Breast epithelium (tissue), 4 donors: ENCODE results near the gene CENPE. TPM values are rescaled to one million over a fixed set of nuclear protein-coding genes. Genes with fewer than 3 reads are reported as not detected.

ENCODE experiments used
- DNase-seq, 2 donors: peaks; one replicate each; pipeline ENCODE4 v3.0.0-alpha.2; 2019; ENCODE audit warnings: low spot score in 2 of 2
- H3K27ac ChIP-seq, 2 donors: fragments of 200-600 bp; sonication (generic) in 1 of 2; one replicate each; pipeline ENCODE4 v1.5.1; 2016 to 2019; ENCODE audit warnings: mild to moderate bottlenecking in 1 of 2
- H3K27me3 ChIP-seq, 2 donors: fragments of 200-600 bp; sonication (generic) in 1 of 2; one replicate each; pipeline versions ENCODE4 v1.5.1 to v1.6.0; 2017 to 2019; ENCODE audit warnings: control low read depth in 1 of 2, mild to moderate bottlenecking in 1 of 2
- H3K36me3 ChIP-seq: fragments of 200-600 bp; one replicate; pipeline ENCODE4 v1.5.1; 2019
- H3K4me1 ChIP-seq, 2 donors: fragments of 200-600 bp; sonication (generic); one replicate each; pipeline ENCODE4 v1.5.1; 2016 to 2019; ENCODE audit warnings: control low read depth in 1 of 2
- H3K4me3 ChIP-seq, 3 donors: fragments of 200-600 bp; sonication (generic); 1 replicate in 2 of 3; 2 replicates in 1 of 3; pipeline ENCODE4 v1.5.1; 2016 to 2019; ENCODE audit warnings: mild to moderate bottlenecking in 3 of 3, moderate library complexity in 2 of 3
- H3K9me3 ChIP-seq, 2 donors: fragments of 200-600 bp; sonication (generic) in 1 of 2; one replicate each; pipeline ENCODE4 v1.5.1; 2016 to 2019; ENCODE audit warnings: control low read depth in 1 of 2
- CTCF ChIP-seq, 3 donors: fragments of 450-650 bp; IDR thresholded peaks; one replicate each; pipeline ENCODE4 v1.5.1; 2016 to 2017; ENCODE audit warnings: antibody characterized with exemption in 3 of 3, mild to moderate bottlenecking in 3 of 3, moderate library complexity in 3 of 3
- POLR2A ChIP-seq: fragments of 450-650 bp; IDR thresholded peaks from one replicate; pipeline ENCODE4 v1.6.1; 2016; ENCODE audit warnings: antibody characterized with exemption, mild to moderate bottlenecking, moderate library complexity
- POLR2AphosphoS5 ChIP-seq, 3 donors: sonication (generic); formaldehyde crosslinking; IDR thresholded peaks; one replicate each; pipeline ENCODE4 v1.6.1; 2017; ENCODE audit warnings: antibody characterized with exemption in 3 of 3
- intact Hi-C: fragments of 100-400 bp; cut with DNase I; formaldehyde crosslinking; loops from one replicate; pipeline ENCODE4 v1.15.1; 2023; ENCODE audit warnings: low total_unique reads
- total RNA-seq, 3 donors: library from RNA; depleted of rRNA; stranded (reverse); fragments of >200 nt; gene quantifications; one replicate each; pipeline ENCODE4 v1.1.0, GENCODE V29; 2016

The CENPE gene
- total RNA-seq, 3 donors from 2014 or later: 0.33 to 2.6 (median 1.3) TPM

- Histone ChIP-seq H3K9me3 (no peaks in the 10 kb centered on the region), H3K27me3 (no peaks in the 10 kb centered on the region), H3K27ac (no peak overlapping the region), H3K36me3 (no peaks in the 10 kb centered on the region), H3K4me1 (no peaks in the 10 kb centered on the region), H3K4me3 (no peak overlapping the region)
- intact Hi-C loops: no loop called here
- no peak for DNase-seq
- TF ChIP-seq POLR2AphosphoS5 (IDR thresholded peaks at IDR 0.05) (no peak), CTCF (IDR thresholded peaks at IDR 0.05) (no peak), POLR2A (no peak)
These were observed 89.6 kb downstream of the CENPE start for GRCh38 chr4:103108542-103108941.

DNA sequence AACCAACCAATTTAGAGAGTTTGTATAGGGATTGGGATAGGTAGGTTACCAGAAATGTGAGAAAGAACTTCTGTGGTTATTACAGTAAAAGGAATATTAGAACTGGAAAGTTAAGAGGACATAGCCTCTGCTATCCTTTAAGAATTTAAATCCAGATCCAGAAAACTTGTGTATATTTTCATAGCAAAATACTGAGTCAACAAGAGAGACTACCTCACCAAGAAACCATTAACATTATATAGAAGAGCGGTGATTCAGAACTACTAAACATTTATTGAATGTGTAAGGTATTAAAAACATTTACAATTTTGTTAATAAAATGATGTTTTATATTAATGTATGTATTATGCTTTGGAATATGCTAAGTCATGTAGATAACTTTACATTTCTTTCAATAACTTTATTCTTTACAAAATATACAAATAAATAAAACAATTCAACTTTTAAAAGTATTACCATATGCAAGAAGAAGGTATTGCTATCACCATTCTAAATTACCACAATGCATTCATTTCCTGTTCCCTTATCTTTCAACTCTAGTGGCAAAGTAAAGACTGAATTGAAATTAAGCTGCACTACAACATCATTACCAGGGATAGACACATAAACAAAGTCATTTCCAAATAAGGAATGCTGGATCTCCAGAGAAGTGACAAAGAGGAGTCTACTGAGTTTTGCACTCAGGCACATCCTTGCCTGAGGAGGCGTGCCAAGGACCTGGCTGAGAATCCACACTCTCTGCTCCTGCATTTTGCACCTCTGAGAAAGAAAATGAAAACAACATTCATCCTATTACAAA is 92.4 kb downstream of the CENPE start:
- Histone ChIP-seq H3K36me3 (no peaks in the 10 kb centered on the region), H3K9me3 (no peaks in the 10 kb centered on the region), H3K27me3 (no peaks in the 10 kb centered on the region), H3K4me1 (no peaks in the 10 kb centered on the region), H3K27ac (no peak overlapping the region), H3K4me3 (no peak overlapping the region)
- intact Hi-C loops: no loop called here
- TF ChIP-seq POLR2AphosphoS5 (IDR thresholded peaks at IDR 0.05): no peak
- TF ChIP-seq CTCF (IDR thresholded peaks at IDR 0.05): no peak
- TF ChIP-seq POLR2A: no peak
- no peak for DNase-seq

DNA sequence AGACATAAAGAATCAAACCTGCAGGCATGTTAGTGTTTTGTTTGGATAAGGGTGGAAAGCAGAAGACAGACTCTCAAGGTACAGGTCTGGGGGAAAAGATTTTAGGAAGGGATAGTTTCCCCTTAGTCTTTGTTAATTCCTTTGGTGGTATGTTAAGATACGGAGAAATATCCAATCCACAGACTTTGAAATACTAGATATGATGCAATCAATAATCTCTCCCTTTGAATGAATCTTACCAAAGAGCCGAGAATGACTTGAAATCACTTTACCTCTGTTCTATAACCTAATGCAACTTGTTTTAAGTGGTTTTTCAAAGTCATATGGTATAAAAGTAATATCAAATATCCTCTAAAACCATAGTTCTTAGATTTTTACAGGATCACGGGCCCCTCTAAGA is 93.3 kb downstream of the CENPE start:
- no peak for DNase-seq
- TF ChIP-seq POLR2AphosphoS5 (IDR thresholded peaks at IDR 0.05) (no peak), CTCF (IDR thresholded peaks at IDR 0.05) (no peak), POLR2A (no peak)
- H3K27ac ChIP-seq: no peak overlapping the region
- H3K9me3 ChIP-seq: no peaks in the 10 kb centered on the region
- no peaks in the 10 kb centered on the region for H3K27me3 ChIP-seq
- H3K4me3 ChIP-seq: no peak overlapping the region
- H3K36me3 ChIP-seq: no peaks in the 10 kb centered on the region
- no peaks in the 10 kb centered on the region for H3K4me1 ChIP-seq
- intact Hi-C loops: no loop called here

DNA sequence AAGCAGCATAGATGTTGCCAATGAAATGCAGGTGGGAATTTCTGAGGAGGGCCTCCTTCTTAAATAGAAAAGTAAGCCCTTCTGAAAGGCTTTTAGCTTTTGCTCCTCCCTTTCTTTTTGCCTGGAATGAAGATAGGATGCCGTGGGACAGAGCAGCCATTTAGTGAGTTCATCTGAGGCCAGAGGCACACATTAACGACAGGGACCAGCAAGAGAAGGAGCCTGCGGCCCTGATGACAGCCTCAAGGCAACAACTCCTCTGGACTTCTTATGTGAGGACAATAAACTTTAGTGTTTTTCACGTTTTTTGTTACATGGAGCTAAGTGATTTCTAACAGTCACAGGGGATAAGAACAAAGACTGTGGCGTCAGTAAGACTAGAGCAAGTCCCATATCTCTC is 97.5 kb downstream of the CENPE start:
- Histone ChIP-seq H3K4me1 (peaks cover 0 to 3% of the 10 kb centered on the region in 2 donors), H3K4me3 (no peak overlapping the region), H3K9me3 (no peaks in the 10 kb centered on the region), H3K27ac (no peak overlapping the region), H3K36me3 (no peaks in the 10 kb centered on the region), H3K27me3 (no peaks in the 10 kb centered on the region)
- no peak for DNase-seq
- intact Hi-C loops: no loop called here
- TF ChIP-seq POLR2A (no peak), CTCF (IDR thresholded peaks at IDR 0.05) (no peak), POLR2AphosphoS5 (IDR thresholded peaks at IDR 0.05) (no peak)

GRCh38 chr4:103099691-103100392 is 98.3 kb downstream of the CENPE start, which contains the start of gene BDH2:
BDH2 (minus strand) TSS chr4:103099834; CDS start chr4:103096254, 3,580 bp downstream.
- H3K36me3 ChIP-seq: no peaks in the 10 kb centered on the region
- peak within 1 kb of the TSS; percentile 74 to 75 for H3K27ac ChIP-seq
- TF ChIP-seq POLR2A: no peak
- TF ChIP-seq POLR2AphosphoS5 (IDR thresholded peaks at IDR 0.05): peak in 1 of 3 donors; percentile 69
- peak; percentile 65 to 83 (median 82) for TF ChIP-seq CTCF (IDR thresholded peaks at IDR 0.05)
- peaks cover 0 to 3% of the 10 kb centered on the region in 2 donors for H3K4me1 ChIP-seq
- H3K9me3 ChIP-seq: no peaks in the 10 kb centered on the region
- intact Hi-C loops: no loop called here
- peak within 1 kb of the TSS; percentile 43 to 59 (median 52) for H3K4me3 ChIP-seq
- peak in 1 of 2 donors; percentile 46 for DNase-seq
- no peaks in the 10 kb centered on the region for H3K27me3 ChIP-seq
